8988T (cell line): ENCODE measurements around the gene MESP2.

Source experiments
- DNase-seq: peaks from one replicate; pipeline ENCODE4 v3.0.0; 2011

The MESP2 gene

GRCh38 chr15:89776274-89777072 is at the start of gene MESP2:
TSS of gene MESP2 (plus strand) at chr15:89776332. CDS start at chr15:89776358, 26 bp downstream.
- peak; percentile 62 for DNase-seq

- no peak for DNase-seq
These were observed 47.9 kb upstream of the MESP2 start for GRCh38 chr15:89728254-89728653.

GRCh38 chr15:89731275-89731674 is 44.9 kb upstream of the MESP2 start:
- DNase-seq, result no peak

- no peak for DNase-seq
These were observed 43.5 kb upstream of the MESP2 start for GRCh38 chr15:89732451-89733172.

GRCh38 chr15:89735773-89736172 is 40.4 kb upstream of the MESP2 start:
- DNase-seq, result no peak

GRCh38 chr15:89740137-89740536 is 36.0 kb upstream of the MESP2 start:
- DNase-seq, result peak; percentile 44

- DNase-seq, result no peak
These were observed 33.1 kb upstream of the MESP2 start for GRCh38 chr15:89743011-89743410.

GRCh38 chr15:89743594-89743993 is 32.5 kb upstream of the MESP2 start:
- DNase-seq, result no peak

GRCh38 chr15:89745131-89745530 is 31.0 kb upstream of the MESP2 start:
- no peak for DNase-seq

- DNase-seq, result no peak
These were observed 30.4 kb upstream of the MESP2 start for GRCh38 chr15:89745768-89746167.

GRCh38 chr15:89746386-89746780 is 29.7 kb upstream of the MESP2 start:
- no peak for DNase-seq

GRCh38 chr15:89747708-89748682 is 28.1 kb upstream of the MESP2 start:
- DNase-seq, result no peak

GRCh38 chr15:89749054-89749453 is 27.1 kb upstream of the MESP2 start:
- no peak for DNase-seq

- no peak for DNase-seq
These were observed 26.6 kb upstream of the MESP2 start for GRCh38 chr15:89749526-89749925.

GRCh38 chr15:89749951-89750559 is 26.1 kb upstream of the MESP2 start:
- DNase-seq, result no peak

- peak; percentile 89 for DNase-seq
These were observed 25.3 kb upstream of the MESP2 start, which contains the start of gene MESP1 for GRCh38 chr15:89750560-89751542. TSS of gene MESP1 (minus strand) at chr15:89751249. CDS start at chr15:89751231, 18 bp downstream.

GRCh38 chr15:89751748-89752147 is 24.4 kb upstream of the MESP2 start:
- DNase-seq, result no peak

- DNase-seq, result no peak
These were observed 22.3 kb upstream of the MESP2 start for GRCh38 chr15:89753855-89754254.

GRCh38 chr15:89754361-89755154 is 21.6 kb upstream of the MESP2 start:
- no peak for DNase-seq

GRCh38 chr15:89755701-89756100 is 20.4 kb upstream of the MESP2 start:
- no peak for DNase-seq
